ENCODE measurements around the gene SH2D4B. TPM values are rescaled to one million over a fixed set of nuclear protein-coding genes. Genes with fewer than 3 reads are reported as not detected.
A peak's percentile ranks its signal among the peaks of the same experiment; 100 is the strongest.

Gene SH2D4B
- total RNA-seq, 2 experiments from 2014 or later, result 0.11 TPM; not detected in 1

DNA sequence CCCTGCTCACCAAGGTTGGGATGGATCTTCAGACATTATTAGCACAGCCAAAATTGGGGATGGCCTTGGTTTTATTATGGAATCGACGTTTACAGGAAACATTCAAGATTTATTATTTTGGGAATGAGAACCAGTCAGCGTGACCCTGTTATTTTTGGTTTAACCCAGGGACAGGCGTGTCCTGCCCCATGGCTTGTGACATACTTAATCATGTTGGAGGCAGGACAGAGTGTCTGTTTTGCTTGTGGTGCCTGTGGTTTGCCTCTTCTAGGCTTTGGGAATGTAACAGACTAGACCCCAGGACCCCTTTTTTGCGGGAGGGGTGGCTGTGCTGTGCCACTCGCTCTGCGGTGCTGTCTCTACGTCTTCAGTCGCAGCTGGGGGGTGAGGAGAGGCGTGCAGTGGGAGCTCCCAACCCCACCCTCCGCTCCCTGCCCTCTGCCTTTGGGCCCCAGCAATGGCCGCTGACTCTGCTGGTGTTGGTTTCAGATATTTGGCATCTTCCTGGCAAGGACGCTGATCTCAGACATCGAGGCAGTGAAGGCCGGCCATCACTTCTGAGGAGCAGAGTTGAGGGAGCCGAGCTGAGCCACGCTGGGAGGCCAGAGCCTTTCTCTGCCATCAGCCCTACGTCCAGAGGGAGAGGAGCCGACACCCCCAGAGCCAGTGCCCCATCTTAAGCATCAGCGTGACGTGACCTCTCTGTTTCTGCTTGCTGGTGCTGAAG is 20.1 kb upstream of the SH2D4B start:
- H3K4me1 Mint-ChIP-seq, result peaks cover 8% of the 10 kb centered on the region
- no peaks in the 10 kb centered on the region for H3K9me3 Mint-ChIP-seq (ENCODE audit: low read depth)
- ATAC-seq, result no peak
- no peaks in the 10 kb centered on the region for H3K27me3 Mint-ChIP-seq
- no peak overlapping the region for H3K4me3 Mint-ChIP-seq
- peaks cover 36% of the 10 kb centered on the region for H3K36me3 Mint-ChIP-seq (ENCODE audit: low read depth)
- intact Hi-C loops (cut with DNase I, micrococcal nuclease), result no loop called here
- peak overlapping the region; percentile 44 for H3K27ac Mint-ChIP-seq
- ChIA-PET POLR2A (no interaction called here), CTCF (interaction anchor here (0.6 kb wide), 1 partner anchor 12 kb away, joined by 3 read pairs; no protein-coding TSS in a partner anchor)
- no peak for DNase-seq

DNA sequence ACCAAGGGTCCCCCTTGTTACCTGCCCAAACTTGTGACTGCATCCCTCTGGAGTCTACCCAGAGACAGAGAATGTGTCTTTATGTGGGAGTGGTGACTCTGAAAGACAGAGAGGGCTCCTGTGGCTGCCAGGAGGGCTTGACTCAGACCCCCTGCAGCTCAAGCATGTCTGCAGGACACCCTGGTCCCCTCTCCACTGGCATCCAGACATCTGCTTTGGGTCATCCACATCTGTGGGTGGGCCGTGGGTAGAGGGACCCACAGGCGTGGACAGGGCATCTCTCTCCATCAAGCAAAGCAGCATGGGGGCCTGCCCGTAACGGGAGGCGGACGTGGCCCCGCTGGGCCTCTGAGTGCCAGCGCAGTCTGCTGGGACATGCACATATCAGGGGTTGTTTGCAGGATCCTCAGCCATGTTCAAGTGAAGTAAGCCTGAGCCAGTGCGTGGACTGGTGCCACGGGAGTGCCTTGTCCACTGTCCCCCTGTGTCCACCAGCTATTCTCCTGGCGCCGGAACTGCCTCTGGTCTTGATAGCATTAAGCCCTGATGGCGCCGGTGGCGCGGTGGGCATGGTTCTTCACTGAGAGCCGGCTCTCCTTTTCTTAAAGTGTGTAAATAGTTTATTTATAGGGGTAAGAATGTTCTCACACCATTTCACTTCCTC is 19.4 kb upstream of the SH2D4B start:
- ChIA-PET POLR2A (no interaction called here), CTCF (interaction anchor here (0.6 to 1.9 kb wide), 2 partner anchors 13 kb away, joined by 3 to 8 read pairs; no protein-coding TSS in a partner anchor)
- Mint-ChIP-seq H3K4me3 (no peak overlapping the region), H3K4me1 (peaks cover 13% of the 10 kb centered on the region), H3K36me3 (ENCODE audit: low read depth) (peaks cover 33% of the 10 kb centered on the region), H3K27ac (peak overlapping the region; percentile 48), H3K9me3 (ENCODE audit: low read depth) (no peaks in the 10 kb centered on the region), H3K27me3 (no peaks in the 10 kb centered on the region)
- intact Hi-C loops (cut with DNase I, micrococcal nuclease), result no loop called here
- no peak for ATAC-seq
- no peak for DNase-seq

DNA sequence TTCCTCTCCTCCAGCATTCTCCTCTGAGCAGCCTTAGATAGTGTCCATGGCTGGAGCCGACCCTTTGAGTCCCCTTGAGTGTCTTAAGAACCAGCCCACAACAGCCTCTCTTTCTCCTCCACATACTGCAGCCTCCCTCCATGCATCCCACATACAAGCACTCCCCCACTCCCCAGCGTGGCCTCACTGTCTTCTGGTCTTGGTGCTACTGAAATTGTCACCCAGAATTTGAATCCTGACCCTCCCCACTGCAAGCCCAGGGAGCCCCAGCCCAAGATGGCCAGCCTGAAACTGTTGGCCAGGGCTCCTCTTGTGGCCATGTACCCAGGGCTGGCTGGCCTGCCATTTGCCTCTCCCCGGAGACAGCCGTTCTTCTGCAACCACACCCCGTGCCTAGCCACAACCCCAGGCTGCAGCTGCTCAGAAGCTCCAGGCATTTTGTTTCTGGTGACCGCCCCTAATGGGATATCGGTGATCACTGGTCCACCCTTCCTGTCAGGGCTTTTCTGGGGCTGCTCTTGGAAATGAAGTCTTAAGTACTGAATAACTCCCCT is 18.8 kb upstream of the SH2D4B start:
- Mint-ChIP-seq H3K27ac (peak overlapping the region; percentile 48), H3K4me1 (peaks cover 17% of the 10 kb centered on the region), H3K27me3 (no peaks in the 10 kb centered on the region), H3K4me3 (no peak overlapping the region), H3K9me3 (ENCODE audit: low read depth) (no peaks in the 10 kb centered on the region), H3K36me3 (ENCODE audit: low read depth) (peaks cover 30% of the 10 kb centered on the region)
- ATAC-seq (no peak), DNase-seq (peak; percentile 2)
- ChIA-PET POLR2A (no interaction called here), CTCF (interaction anchor here (1.9 kb wide), 1 partner anchor 13 kb away, joined by 8 read pairs; no protein-coding TSS in a partner anchor)
- intact Hi-C loops (cut with DNase I, micrococcal nuclease), result no loop called here

DNA sequence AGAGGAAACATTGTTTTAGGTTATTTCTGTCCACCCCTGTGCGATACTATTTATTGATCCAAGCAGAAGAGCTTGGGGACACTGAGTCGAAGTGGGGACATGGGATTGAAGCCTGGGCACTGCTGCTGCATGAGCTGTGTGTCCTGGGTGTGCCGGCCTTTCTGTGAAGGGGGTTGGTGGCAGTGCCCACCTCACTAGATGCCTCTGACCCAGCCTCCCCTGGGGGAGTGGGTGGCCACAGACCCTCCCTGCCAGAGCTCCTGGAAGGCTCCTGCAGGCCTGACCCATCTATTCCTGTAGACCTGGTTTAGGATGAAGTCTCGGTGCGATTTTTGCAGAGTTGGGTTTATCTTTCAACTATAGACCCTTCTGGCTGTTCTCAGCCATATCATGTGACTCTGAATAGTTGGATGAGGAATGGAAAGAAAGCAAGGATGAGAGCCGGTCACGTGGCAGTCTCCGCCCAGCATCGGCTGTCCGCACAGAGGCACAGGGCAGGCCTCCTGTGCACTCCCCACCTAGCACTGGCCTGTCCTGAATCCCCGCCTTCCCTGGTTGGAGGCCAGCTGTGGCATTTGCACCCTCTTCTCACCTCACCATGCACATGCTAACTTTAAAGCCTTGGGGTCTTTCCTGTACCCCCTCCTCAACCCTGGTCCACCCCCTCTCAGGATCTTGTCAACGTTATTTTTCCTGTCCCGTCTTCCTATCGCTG is 17.6 kb upstream of the SH2D4B start:
- ChIA-PET POLR2A (no interaction called here), CTCF (interaction anchor here (0.8 to 1.9 kb wide), 4 partner anchors 9 to 76 kb away, joined by 3 to 8 read pairs (median 4); no protein-coding TSS in a partner anchor)
- Mint-ChIP-seq H3K27ac (peak overlapping the region; percentile 29), H3K27me3 (no peaks in the 10 kb centered on the region), H3K4me3 (no peak overlapping the region), H3K36me3 (ENCODE audit: low read depth) (peaks cover 21% of the 10 kb centered on the region), H3K9me3 (ENCODE audit: low read depth) (no peaks in the 10 kb centered on the region), H3K4me1 (peaks cover 24% of the 10 kb centered on the region)
- intact Hi-C loops (cut with DNase I, micrococcal nuclease), result loop anchor here in 1 of 2 experiments (10.0 kb wide), 1 partner anchor 445 kb away; the partner anchor contains the start of gene TMEM254
- ATAC-seq, result no peak
- no peak for DNase-seq

DNA sequence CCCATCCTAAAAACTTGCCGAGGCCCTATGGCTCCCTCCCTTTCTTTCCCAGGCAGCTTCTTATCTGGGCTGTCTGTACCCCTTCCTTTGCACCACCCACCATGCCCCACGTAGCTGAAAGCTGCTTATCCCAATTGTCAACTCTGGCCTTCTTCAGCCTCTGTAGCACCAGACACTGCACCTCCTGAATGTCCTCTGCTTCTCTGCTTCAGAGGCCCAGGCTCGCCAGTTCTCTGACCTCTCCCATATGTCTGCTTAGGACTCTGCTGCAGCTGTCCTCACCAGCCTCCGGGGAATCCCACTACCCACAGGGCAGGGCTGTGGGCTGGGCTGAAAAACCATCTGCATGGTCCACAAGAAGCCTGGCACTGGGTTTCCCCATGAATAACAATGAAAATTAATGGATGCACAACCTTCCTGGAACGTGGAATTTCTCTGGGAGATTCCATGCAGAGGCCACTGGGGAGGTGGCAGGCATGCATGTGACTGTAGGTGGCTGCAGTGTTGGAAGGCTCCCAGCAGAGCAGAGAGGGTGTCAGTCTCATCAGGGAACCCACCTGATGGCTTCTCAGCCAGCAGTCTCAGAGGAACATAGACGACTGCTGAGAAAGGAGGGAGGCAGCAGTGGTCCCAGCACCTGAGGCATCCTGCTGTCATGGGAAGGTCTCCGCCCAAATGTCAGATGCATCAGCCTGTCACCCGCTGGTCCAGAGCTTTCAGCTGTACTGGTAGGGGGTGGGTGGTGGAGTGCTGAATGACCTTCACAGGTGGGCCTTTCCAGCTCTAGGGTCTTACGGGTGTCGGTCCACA is 16.8 kb upstream of the SH2D4B start:
- H3K27ac Mint-ChIP-seq, result peak overlapping the region; percentile 29
- H3K36me3 Mint-ChIP-seq (ENCODE audit: low read depth), result peaks cover 21% of the 10 kb centered on the region
- peaks cover 30% of the 10 kb centered on the region for H3K4me1 Mint-ChIP-seq
- no peaks in the 10 kb centered on the region for H3K27me3 Mint-ChIP-seq
- H3K4me3 Mint-ChIP-seq, result no peak overlapping the region
- ATAC-seq, result no peak
- DNase-seq, result no peak
- intact Hi-C loops (cut with DNase I, micrococcal nuclease), result loop anchor here in 1 of 2 experiments (10.0 kb wide), 1 partner anchor 446 kb away; the partner anchor contains the start of gene TMEM254
- ChIA-PET POLR2A (no interaction called here), CTCF (interaction anchor here (0.6 to 1.3 kb wide), 5 partner anchors 10 to 977 kb away, joined by 3 to 5 read pairs (median 4); no protein-coding TSS in a partner anchor)
- no peaks in the 10 kb centered on the region for H3K9me3 Mint-ChIP-seq (ENCODE audit: low read depth)

DNA sequence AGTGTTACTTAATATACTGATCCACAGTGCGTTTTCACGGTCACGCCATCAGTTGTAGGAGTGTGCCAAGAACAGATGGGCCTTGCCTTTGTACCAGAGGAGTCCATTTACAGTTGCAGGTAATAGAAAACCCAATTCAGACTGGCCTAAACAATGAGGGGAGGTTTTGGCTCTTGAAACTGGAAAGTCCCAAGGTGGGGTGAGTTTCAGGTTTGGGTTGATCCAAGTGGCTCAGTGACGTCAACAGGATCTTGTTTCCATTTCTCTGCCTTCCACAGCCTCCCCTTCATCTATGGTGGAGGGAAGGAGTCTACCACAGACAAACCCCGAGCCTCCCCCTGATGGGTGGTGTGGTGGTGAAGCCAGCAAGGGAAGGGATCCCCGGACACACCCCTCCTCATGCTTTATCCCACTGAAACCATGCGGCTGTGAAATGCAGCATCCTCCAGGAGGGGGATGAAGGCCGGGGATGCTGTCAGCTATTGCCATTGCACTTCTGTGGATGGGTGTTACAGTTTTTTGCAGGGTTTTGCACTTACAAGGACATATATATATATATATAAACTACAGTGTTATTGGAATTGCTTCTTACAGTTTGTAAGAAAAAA is 14.8 kb upstream of the SH2D4B start:
- Mint-ChIP-seq H3K27ac (peak overlapping the region; percentile 38), H3K9me3 (ENCODE audit: low read depth) (no peaks in the 10 kb centered on the region), H3K27me3 (no peaks in the 10 kb centered on the region), H3K4me3 (no peak overlapping the region), H3K4me1 (peaks cover 38% of the 10 kb centered on the region), H3K36me3 (ENCODE audit: low read depth) (peaks cover 13% of the 10 kb centered on the region)
- intact Hi-C loops (cut with DNase I, micrococcal nuclease), result loop anchor here in 1 of 2 experiments (10.0 kb wide), 1 partner anchor 448 kb away; the partner anchor contains the start of gene TMEM254
- CTCF ChIA-PET, result no interaction called here
- POLR2A ChIA-PET, result no interaction called here
- DNase-seq (no peak), ATAC-seq (peak; percentile 30)

DNA sequence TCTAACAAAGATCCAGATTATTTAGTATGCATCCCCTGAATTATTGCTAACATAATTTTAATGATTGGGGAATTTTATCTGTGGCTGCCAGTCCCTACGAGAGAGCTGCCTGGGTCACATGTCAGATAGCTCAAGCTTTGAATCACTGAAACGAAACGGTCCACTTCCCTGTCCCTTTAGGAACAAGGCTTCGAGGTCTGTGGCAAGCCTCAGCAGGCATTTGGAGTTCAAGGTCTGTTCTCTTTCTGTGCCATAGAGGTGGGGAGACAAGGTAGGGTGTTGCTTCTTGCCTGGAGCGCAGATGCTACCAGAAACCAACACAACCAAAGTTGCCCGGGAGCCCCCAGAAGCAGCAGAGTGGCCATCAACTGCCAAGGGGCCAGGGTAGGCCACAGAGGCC is 13.9 kb upstream of the SH2D4B start:
- no peak for ATAC-seq
- Mint-ChIP-seq H3K4me1 (peaks cover 47% of the 10 kb centered on the region), H3K27me3 (no peaks in the 10 kb centered on the region), H3K36me3 (ENCODE audit: low read depth) (peaks cover 9% of the 10 kb centered on the region), H3K27ac (peak overlapping the region; percentile 80), H3K9me3 (ENCODE audit: low read depth) (no peaks in the 10 kb centered on the region), H3K4me3 (no peak overlapping the region)
- ChIA-PET CTCF (no interaction called here), POLR2A (no interaction called here)
- no peak for DNase-seq
- intact Hi-C loops (cut with DNase I, micrococcal nuclease), result loop anchor here in 1 of 2 experiments (10.0 kb wide), 1 partner anchor 449 kb away; the partner anchor contains the start of gene TMEM254

DNA sequence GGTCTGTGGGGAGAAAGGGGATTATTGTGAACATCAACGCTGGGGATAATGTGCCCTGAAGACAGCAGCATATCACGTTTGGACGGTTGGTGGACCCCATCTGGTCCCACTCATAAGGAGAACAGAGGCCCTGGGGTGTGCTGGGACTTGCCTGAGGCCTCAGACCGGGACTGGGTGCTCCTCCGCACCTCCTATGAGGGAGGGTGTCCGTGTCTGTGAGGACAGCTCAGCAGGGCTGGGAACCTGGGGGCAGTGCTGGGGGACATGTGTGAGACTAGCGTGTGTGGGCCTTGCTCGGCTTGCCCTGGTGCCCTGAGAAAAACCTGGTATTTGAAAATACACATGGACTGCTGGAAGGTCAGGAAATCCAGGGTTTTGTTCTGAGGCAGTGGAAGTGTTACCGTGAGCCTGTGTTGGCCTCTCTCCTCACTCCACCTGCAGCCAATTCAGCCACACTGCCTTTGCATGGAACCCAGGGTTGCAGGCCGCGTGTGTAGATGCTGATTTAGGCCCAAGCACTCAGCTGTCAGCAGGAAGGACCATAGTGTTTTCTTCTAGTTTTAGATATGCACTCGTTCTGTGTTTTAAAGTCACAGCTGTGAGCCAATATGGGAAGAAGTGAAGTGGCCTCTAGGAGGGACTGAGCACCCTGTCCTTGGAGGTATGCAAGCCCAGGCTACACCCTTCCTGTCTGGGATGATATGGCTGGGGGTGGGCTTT is 13.4 kb upstream of the SH2D4B start:
- peak overlapping the region; percentile 80 for H3K27ac Mint-ChIP-seq
- no peak for DNase-seq
- no peak for ATAC-seq
- intact Hi-C loops (cut with DNase I, micrococcal nuclease), result loop anchor here in 1 of 2 experiments (10.0 kb wide), 1 partner anchor 450 kb away; the partner anchor contains the start of gene TMEM254
- ChIA-PET POLR2A (no interaction called here), CTCF (interaction anchor here (0.6 to 3.3 kb wide), 5 partner anchors 13 to 146 kb away, joined by 3 to 12 read pairs (median 3); no protein-coding TSS in a partner anchor)
- H3K4me3 Mint-ChIP-seq, result no peak overlapping the region
- H3K4me1 Mint-ChIP-seq, result peaks cover 52% of the 10 kb centered on the region
- H3K9me3 Mint-ChIP-seq (ENCODE audit: low read depth), result no peaks in the 10 kb centered on the region
- peaks cover 10% of the 10 kb centered on the region for H3K36me3 Mint-ChIP-seq (ENCODE audit: low read depth)
- H3K27me3 Mint-ChIP-seq, result no peaks in the 10 kb centered on the region

DNA sequence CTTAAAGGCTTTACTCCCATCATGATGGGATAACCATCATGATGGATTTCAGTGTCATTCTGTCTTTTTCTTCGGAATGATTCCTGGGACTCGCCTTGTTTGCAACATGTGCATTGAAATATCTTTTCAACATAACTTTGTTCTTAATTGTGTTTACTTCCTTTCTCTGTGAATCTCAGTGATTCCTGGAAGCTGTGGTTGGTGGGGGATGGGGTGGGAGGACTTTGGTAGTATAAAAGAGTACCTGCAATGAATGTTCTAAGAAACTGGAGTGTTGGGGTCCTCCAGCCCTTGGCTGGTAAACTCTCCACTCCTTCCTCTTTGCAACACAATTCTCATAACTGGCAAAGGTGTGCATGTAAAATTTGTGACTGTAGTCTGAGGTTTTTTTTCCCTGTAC is 11.5 kb upstream of the SH2D4B start:
- DNase-seq, result no peak
- ATAC-seq, result no peak
- ChIA-PET CTCF (interaction anchor here (0.5 to 3.3 kb wide), 6 partner anchors 14 to 148 kb away, joined by 3 to 12 read pairs (median 6); no protein-coding TSS in a partner anchor), POLR2A (no interaction called here)
- Mint-ChIP-seq H3K27me3 (no peaks in the 10 kb centered on the region), H3K9me3 (ENCODE audit: low read depth) (no peaks in the 10 kb centered on the region), H3K4me1 (peaks cover 70% of the 10 kb centered on the region), H3K27ac (peak overlapping the region; percentile 71), H3K36me3 (ENCODE audit: low read depth) (peaks cover 8% of the 10 kb centered on the region), H3K4me3 (no peak overlapping the region)
- intact Hi-C loops (cut with DNase I, micrococcal nuclease), result loop anchor here (5.0 to 10.0 kb wide), 2 partner anchors 144 to 451 kb away; partner anchors contain the start of gene TMEM254 (in 1 of the 2)

Measured in activated CD4-positive, alpha-beta T cell treated with anti-CD3 and anti-CD28 coated beads for 36 hours (primary cell).